Muscle layer of colon (tissue), 2 donors: ENCODE results near the gene RILPL1.
"Not testable (repeated sequence)": the region's sequence is repeated elsewhere in the genome, so short reads cannot be mapped to it uniquely, and the experiment has no call there.

Experiments used
- H3K27ac ChIP-seq: one replicate; pipeline ENCODE4 v1.7.0; 2013; ENCODE audit warnings: low read depth, mild to moderate bottlenecking, low read length, moderate library complexity
- H3K27me3 ChIP-seq, 2 donors: one replicate each; pipeline ENCODE4 v1.7.0; 2013; ENCODE audit warnings: low read length in 2 of 2, mild to moderate bottlenecking in 2 of 2; ENCODE audit not compliant: insufficient read depth in 2 of 2, control insufficient read depth in 1 of 2
- H3K36me3 ChIP-seq: one replicate; pipeline ENCODE4 v1.7.0; 2013; ENCODE audit warnings: mild to moderate bottlenecking, low read length; ENCODE audit not compliant: insufficient read depth
- H3K4me1 ChIP-seq: one replicate; pipeline ENCODE4 v1.7.0; 2013; ENCODE audit warnings: mild to moderate bottlenecking, low read length; ENCODE audit not compliant: insufficient read depth
- H3K4me3 ChIP-seq, 2 donors: one replicate each; pipeline ENCODE4 v1.7.0; 2013; ENCODE audit warnings: low read length in 2 of 2, low read depth in 1 of 2, mild to moderate bottlenecking in 1 of 2, moderate library complexity in 1 of 2
- H3K9ac ChIP-seq: one replicate; pipeline ENCODE4 v1.7.0; 2013; ENCODE audit warnings: low read length
- H3K9me3 ChIP-seq: one replicate; pipeline ENCODE4 v1.7.0; 2013; ENCODE audit warnings: mild to moderate bottlenecking, low read length
- donor health status: abdominal sarcoma.
- donor health status: Adenocarcinoma of cecum.

Gene RILPL1, protein sequence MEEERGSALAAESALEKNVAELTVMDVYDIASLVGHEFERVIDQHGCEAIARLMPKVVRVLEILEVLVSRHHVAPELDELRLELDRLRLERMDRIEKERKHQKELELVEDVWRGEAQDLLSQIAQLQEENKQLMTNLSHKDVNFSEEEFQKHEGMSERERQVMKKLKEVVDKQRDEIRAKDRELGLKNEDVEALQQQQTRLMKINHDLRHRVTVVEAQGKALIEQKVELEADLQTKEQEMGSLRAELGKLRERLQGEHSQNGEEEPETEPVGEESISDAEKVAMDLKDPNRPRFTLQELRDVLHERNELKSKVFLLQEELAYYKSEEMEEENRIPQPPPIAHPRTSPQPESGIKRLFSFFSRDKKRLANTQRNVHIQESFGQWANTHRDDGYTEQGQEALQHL

GRCh38 chr12:123533672-123534643 lies at the start of gene RILPL1:
Gene RILPL1, minus strand, starts transcription at chr12:123533719. Its CDS starts 237 bp downstream, at chr12:123533482.
- Histone ChIP-seq H3K4me3 (peak within 1 kb of the TSS; percentile 67 to 83), H3K27me3 (no peaks in the 10 kb centered on the region)

DNA sequence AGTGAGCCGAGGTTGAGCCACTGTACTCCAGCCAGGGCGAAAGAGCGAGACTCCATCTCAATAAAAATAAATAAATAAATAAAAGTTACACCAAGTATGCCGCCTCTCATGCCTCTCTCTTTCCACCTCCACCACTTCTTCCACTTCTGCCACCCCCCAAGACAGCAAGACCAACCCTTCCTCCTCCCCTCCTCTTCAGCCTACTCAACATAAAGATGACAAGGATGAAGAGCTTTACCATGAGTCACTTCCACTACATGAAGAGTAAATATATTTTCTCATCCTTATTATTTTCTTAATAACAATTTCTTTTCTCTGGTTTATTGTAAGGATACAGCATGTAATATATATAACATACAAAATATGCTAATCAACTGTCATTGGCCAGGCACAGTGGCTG lies 47.3 kb upstream of the RILPL1 start:
- Histone ChIP-seq H3K9me3 (no peaks in the 10 kb centered on the region), H3K4me1 (peaks cover 19% of the 10 kb centered on the region), H3K9ac (no peak overlapping the region), H3K27ac (no peak overlapping the region), H3K36me3 (no peaks in the 10 kb centered on the region), H3K4me3 (no peak overlapping the region), H3K27me3 (no peaks in the 10 kb centered on the region)

More at GRCh38 chr12:123533672-123534643, at the start of gene RILPL1:
- H3K9ac ChIP-seq, result peak within 1 kb of the TSS; percentile 44
- H3K27ac ChIP-seq, result peak within 1 kb of the TSS; percentile 84
- peaks cover 27% of the 10 kb centered on the region for H3K4me1 ChIP-seq
- no peaks in the 10 kb centered on the region for H3K9me3 ChIP-seq
- peaks cover 7% of the 10 kb centered on the region for H3K36me3 ChIP-seq

- H3K27ac ChIP-seq, H3K9ac ChIP-seq, H3K36me3 ChIP-seq, H3K27me3 ChIP-seq, H3K4me1 ChIP-seq, H3K4me3 ChIP-seq, H3K9me3 ChIP-seq: not testable (repeated sequence)
Observed at GRCh38 chr12:123578829-123579228, 45.3 kb upstream of the RILPL1 start.

GRCh38 chr12:123578243-123578642 lies 44.7 kb upstream of the RILPL1 start:
- H3K9ac ChIP-seq, result no peak overlapping the region
- H3K4me3 ChIP-seq, result no peak overlapping the region
- no peaks in the 10 kb centered on the region for H3K27me3 ChIP-seq
- H3K36me3 ChIP-seq, result no peaks in the 10 kb centered on the region
- no peaks in the 10 kb centered on the region for H3K9me3 ChIP-seq
- H3K4me1 ChIP-seq, result peaks cover 10% of the 10 kb centered on the region
- H3K27ac ChIP-seq, result no peak overlapping the region

- no peak overlapping the region for H3K9ac ChIP-seq
- H3K27me3 ChIP-seq, result no peaks in the 10 kb centered on the region
- no peaks in the 10 kb centered on the region for H3K36me3 ChIP-seq
- no peak overlapping the region for H3K4me3 ChIP-seq
- H3K27ac ChIP-seq, result no peak overlapping the region
- H3K9me3 ChIP-seq, result no peaks in the 10 kb centered on the region
- no peaks in the 10 kb centered on the region for H3K4me1 ChIP-seq
Observed at GRCh38 chr12:123576611-123577010, 43.1 kb upstream of the RILPL1 start.

DNA sequence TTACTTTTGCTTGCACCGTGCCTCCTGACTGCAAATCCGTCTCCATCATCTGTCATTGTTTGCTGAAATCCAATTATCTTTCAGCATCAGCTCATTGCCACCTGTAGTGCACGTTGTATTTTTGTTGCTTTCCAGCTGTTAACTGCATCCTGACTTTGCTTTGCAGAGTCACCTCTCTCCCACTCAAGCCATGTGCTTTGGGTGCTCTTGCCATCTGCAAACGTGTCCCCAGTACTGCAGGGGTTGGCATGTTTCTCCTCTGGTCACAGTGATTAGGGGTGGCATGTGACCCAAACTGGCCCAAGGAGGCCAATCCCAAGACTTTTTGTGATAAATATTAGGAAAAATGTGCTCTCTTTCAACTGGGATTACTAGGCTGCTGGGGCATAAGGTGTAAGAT lies 40.4 kb upstream of the RILPL1 start:
- no peaks in the 10 kb centered on the region for H3K27me3 ChIP-seq
- no peaks in the 10 kb centered on the region for H3K36me3 ChIP-seq
- no peak overlapping the region for H3K27ac ChIP-seq
- no peak overlapping the region for H3K9ac ChIP-seq
- H3K9me3 ChIP-seq, result no peaks in the 10 kb centered on the region
- H3K4me1 ChIP-seq, result no peaks in the 10 kb centered on the region
- no peak overlapping the region for H3K4me3 ChIP-seq

- Histone ChIP-seq H3K4me1 (no peaks in the 10 kb centered on the region), H3K27ac (no peak overlapping the region), H3K27me3 (no peaks in the 10 kb centered on the region), H3K36me3 (no peaks in the 10 kb centered on the region), H3K9ac (no peak overlapping the region), H3K4me3 (no peak overlapping the region), H3K9me3 (no peaks in the 10 kb centered on the region)
Observed at GRCh38 chr12:123572391-123572790, 38.9 kb upstream of the RILPL1 start.

DNA sequence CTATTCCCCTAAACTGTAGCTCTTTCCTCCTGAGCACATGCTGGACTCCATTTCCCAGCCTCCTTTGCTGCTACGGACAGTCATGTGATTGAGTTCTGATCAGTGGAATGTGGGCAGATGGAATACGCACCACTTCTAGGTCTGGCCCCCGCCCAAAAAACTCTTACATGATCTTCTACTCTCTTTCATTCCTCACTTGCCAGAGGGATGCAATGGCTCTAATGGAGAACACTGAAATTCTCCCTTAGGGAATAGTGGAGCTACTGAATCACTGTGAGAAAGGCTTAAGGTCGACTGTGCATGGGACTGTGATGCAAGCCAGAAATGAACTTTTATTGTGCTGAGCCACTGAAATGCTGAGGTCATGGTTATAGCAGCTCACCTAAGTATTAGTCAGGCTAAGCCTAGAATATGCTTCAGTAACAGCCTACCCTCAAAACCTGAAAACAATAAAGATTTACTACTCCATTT lies 37.9 kb upstream of the RILPL1 start:
- Histone ChIP-seq H3K4me1 (no peaks in the 10 kb centered on the region), H3K4me3 (no peak overlapping the region), H3K9me3 (no peaks in the 10 kb centered on the region), H3K27ac (no peak overlapping the region), H3K36me3 (no peaks in the 10 kb centered on the region), H3K9ac (no peak overlapping the region), H3K27me3 (no peaks in the 10 kb centered on the region)

DNA sequence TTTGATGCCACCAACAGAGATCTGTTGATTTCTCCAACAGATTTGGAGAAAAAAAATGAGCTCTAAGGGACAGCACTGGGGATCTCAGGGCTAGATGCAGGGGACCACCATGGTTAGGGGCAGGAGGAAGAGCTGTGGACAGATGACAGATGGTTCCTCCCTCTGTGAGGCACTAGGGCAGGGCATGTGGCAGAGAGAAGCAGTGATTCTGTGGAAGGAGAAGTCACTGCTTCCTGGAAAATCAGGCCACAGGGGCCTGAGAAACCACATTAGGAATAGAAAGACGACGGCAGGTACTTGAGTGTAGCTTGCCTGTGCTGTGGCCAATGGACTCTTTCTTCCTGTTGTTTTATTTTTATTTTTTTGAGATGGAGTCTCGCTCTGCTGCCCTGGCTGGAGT lies 25.9 kb upstream of the RILPL1 start:
- H3K36me3 ChIP-seq, result no peaks in the 10 kb centered on the region

GRCh38 chr12:123558487-123558886 lies 25.0 kb upstream of the RILPL1 start:
- H3K4me3 ChIP-seq, H3K4me1 ChIP-seq, H3K9me3 ChIP-seq, H3K9ac ChIP-seq, H3K36me3 ChIP-seq, H3K27me3 ChIP-seq, H3K27ac ChIP-seq: not testable (repeated sequence)

More for the DNA sequence above, 25.9 kb upstream of the RILPL1 start:
- Histone ChIP-seq H3K27me3 (no peaks in the 10 kb centered on the region), H3K27ac (no peak overlapping the region), H3K4me1 (no peaks in the 10 kb centered on the region), H3K9me3 (no peaks in the 10 kb centered on the region), H3K4me3 (no peak overlapping the region), H3K9ac (no peak overlapping the region)

DNA sequence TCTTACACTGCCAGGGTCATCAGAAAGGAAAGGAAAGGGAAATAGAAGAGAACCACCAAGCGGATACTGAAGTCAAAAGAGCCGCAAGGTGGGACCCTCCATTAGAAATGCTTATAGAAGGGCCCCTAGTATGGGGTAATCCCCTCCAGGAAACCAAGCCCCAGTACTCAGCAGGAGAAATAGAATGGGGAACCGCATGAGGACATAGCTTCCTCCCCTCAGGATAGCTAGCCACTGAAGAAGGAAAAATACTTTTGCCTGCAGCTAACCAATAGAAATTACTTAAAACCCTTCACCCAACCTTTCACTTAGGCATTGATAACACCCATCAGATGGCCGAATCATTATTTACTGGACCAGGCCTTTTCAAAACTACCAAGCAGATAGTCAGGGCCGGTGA lies 21.3 kb upstream of the RILPL1 start:
- not testable (repeated sequence) for H3K9me3 ChIP-seq, H3K4me3 ChIP-seq, H3K9ac ChIP-seq, H3K4me1 ChIP-seq, H3K27ac ChIP-seq, H3K36me3 ChIP-seq, H3K27me3 ChIP-seq
